Mesothelial cell of epicardium (in vitro differentiated cells): Measurements from ENCODE around the gene HNRNPLL. TPM values are rescaled to one million over a fixed set of nuclear protein-coding genes. Genes with fewer than 3 reads are reported as not detected.

ENCODE experiments used
- DNase-seq, 2 experiments: peaks; one replicate each; pipeline ENCODE4 v3.0.0; 2021; ENCODE audit warnings: low spot score in 2 of 2; ENCODE audit not compliant: unreplicated experiment in 2 of 2
- H3K27ac Mint-ChIP-seq: 2 replicates; pipeline ENCODE4 v1.8.0; 2021; ENCODE audit warnings: mixed read lengths
- H3K27me3 Mint-ChIP-seq: 2 replicates; pipeline ENCODE4 v1.8.0; 2021; ENCODE audit warnings: low read depth, mixed read lengths
- H3K36me3 Mint-ChIP-seq: 2 replicates; pipeline ENCODE4 v1.8.0; 2021; ENCODE audit warnings: mixed read lengths
- H3K4me1 Mint-ChIP-seq: 2 replicates; pipeline ENCODE4 v1.8.0; 2021; ENCODE audit warnings: mixed read lengths
- H3K4me3 Mint-ChIP-seq: 2 replicates; pipeline ENCODE4 v1.8.0; 2021; ENCODE audit warnings: mild to moderate bottlenecking, moderate library complexity, mixed read lengths
- H3K9me3 Mint-ChIP-seq: 2 replicates; pipeline ENCODE4 v1.8.0; 2021; ENCODE audit warnings: mixed read lengths
- total RNA-seq: library from RNA; stranded (reverse); gene quantifications from 3 replicates; pipeline ENCODE4 v1.2.1, GENCODE V29; 2021
- TF ChIP-seq, protein P1 (sequence below): fragments of 200-600 bp; sonication (generic); IDR thresholded peaks from one replicate; pipeline ENCODE4 v1.5.0; 2021; ENCODE audit warnings: antibody characterized with exemption; ENCODE audit not compliant: unreplicated experiment

Gene HNRNPLL
- total RNA-seq, 1 donor from 2014 or later = 80.7 TPM

DNA sequence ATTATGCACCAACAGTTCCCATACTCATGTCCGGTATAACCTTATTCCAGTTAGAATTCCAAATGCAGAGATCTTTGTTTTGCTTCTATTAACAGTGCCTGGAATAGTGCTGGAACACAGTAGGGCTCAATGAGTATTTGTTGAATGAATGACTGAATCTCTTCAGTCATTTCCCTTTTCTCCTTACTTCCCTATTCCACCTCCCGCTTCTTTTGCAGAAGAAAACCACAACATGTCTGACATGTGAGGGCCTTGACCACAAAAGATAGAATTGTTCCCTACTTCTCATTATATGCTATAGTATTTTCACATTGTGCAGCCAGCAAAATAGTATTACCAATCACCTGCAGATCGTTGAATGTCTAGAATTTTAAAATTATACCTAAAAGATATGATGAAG lies 19.5 kb upstream of the HNRNPLL start:
- no peaks in the 10 kb centered on the region for H3K36me3 Mint-ChIP-seq
- H3K4me1 Mint-ChIP-seq = peaks cover 10% of the 10 kb centered on the region
- no peak overlapping the region for H3K4me3 Mint-ChIP-seq
- no peak overlapping the region for H3K27ac Mint-ChIP-seq
- TF ChIP-seq, protein P1, sequence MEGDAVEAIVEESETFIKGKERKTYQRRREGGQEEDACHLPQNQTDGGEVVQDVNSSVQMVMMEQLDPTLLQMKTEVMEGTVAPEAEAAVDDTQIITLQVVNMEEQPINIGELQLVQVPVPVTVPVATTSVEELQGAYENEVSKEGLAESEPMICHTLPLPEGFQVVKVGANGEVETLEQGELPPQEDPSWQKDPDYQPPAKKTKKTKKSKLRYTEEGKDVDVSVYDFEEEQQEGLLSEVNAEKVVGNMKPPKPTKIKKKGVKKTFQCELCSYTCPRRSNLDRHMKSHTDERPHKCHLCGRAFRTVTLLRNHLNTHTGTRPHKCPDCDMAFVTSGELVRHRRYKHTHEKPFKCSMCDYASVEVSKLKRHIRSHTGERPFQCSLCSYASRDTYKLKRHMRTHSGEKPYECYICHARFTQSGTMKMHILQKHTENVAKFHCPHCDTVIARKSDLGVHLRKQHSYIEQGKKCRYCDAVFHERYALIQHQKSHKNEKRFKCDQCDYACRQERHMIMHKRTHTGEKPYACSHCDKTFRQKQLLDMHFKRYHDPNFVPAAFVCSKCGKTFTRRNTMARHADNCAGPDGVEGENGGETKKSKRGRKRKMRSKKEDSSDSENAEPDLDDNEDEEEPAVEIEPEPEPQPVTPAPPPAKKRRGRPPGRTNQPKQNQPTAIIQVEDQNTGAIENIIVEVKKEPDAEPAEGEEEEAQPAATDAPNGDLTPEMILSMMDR = no peak
- no peaks in the 10 kb centered on the region for H3K27me3 Mint-ChIP-seq
- DNase-seq = no peak
- no peaks in the 10 kb centered on the region for H3K9me3 Mint-ChIP-seq

DNA sequence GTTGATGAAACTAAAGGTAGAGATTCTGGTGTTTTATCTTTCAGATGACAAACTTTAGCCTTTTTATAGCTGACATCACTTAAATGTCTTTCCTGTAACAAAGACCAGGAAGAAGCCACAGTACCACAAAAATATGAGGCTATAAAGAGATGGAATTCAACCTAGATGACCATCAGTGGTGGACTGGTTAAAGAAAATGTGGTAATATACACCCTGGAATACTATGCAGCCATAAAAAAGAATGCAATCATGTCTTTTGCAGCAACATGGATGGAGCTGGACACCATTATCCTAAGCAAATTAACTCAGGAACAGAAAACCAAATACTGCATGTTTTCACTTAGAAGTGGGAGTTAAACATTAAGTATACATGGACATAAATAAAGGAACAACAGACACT lies 18.3 kb upstream of the HNRNPLL start:
- TF ChIP-seq, protein P1 = no peak

DNA sequence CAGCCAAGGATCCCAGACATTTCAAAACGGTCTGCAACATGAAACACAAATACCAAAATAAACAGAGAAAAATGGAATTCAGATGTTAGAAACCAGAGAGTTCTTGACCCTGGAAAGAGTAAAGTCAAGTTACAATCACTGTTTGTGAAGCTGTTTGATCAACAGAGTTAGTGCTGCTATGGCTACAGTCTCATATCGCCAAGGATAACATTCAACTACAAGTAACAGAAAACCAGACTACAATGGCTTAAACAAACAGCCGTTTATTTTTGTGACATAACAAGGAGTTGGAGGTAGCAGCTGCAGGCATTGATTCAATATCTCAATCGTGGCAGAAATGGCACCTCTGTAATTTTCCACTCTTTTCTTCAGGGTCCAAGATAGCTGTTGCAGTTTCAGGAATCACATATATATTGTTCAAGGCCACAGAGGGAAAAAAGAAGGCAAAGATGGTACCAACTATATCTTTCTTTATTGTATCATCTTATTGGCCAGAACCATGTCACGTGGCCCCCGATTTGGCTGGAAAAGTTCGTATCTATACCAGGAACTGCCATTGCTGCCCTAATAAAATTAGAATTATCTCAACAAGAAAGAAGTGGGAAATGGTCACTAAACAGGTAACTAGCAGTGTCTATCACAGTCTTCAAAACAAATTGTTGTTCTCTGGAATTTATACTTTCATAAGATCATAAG lies 17.7 kb upstream of the HNRNPLL start:
- DNase-seq = no peak
- no peaks in the 10 kb centered on the region for H3K27me3 Mint-ChIP-seq
- peaks cover 10% of the 10 kb centered on the region for H3K4me1 Mint-ChIP-seq
- no peak overlapping the region for H3K27ac Mint-ChIP-seq
- TF ChIP-seq, protein P1 = no peak
- no peaks in the 10 kb centered on the region for H3K9me3 Mint-ChIP-seq
- no peaks in the 10 kb centered on the region for H3K36me3 Mint-ChIP-seq
- H3K4me3 Mint-ChIP-seq = no peak overlapping the region

More for the DNA sequence above, 18.3 kb upstream of the HNRNPLL start:
- DNase-seq = no peak
- H3K27ac Mint-ChIP-seq = no peak overlapping the region
- peaks cover 10% of the 10 kb centered on the region for H3K4me1 Mint-ChIP-seq
- H3K27me3 Mint-ChIP-seq = no peaks in the 10 kb centered on the region
- no peaks in the 10 kb centered on the region for H3K9me3 Mint-ChIP-seq
- no peak overlapping the region for H3K4me3 Mint-ChIP-seq
- no peaks in the 10 kb centered on the region for H3K36me3 Mint-ChIP-seq

DNA sequence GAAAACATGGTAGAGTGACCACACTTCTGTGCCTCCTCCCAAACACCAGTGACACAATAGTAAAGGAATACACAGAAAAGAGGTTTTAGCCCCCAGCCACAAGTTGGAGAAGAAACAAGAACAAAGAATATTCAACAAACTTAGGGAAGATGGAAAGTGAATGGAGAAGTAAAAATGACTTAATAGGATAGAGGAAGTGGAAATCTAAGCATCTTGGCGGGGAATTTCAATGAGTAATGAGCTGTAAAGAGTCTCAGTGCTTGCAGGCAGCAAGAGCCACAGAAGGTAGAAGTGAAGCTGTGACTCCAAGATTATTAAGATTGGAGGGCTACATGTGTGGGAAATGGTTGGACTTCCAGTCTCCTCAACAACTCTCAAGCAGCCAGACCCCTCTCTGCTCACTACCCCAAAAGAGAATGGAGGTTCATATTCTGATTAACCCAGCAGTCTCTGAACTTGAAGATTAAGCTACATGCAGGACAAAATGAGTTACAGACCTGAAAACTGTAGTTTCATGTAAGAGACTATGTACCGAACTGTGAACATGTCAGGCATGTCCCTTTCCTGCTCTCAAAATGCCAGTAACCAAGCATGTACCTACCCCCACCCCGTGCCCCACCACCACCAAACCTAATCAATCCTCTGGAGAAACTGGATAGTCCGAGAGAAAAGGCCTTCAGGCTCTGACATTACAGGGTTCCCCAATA lies 16.9 kb upstream of the HNRNPLL start:
- H3K4me3 Mint-ChIP-seq = no peak overlapping the region
- no peaks in the 10 kb centered on the region for H3K36me3 Mint-ChIP-seq
- peak overlapping the region; percentile 4 for H3K27ac Mint-ChIP-seq
- no peaks in the 10 kb centered on the region for H3K27me3 Mint-ChIP-seq
- H3K9me3 Mint-ChIP-seq = no peaks in the 10 kb centered on the region
- TF ChIP-seq, protein P1 = no peak
- H3K4me1 Mint-ChIP-seq = peaks cover 13% of the 10 kb centered on the region
- DNase-seq = no peak

DNA sequence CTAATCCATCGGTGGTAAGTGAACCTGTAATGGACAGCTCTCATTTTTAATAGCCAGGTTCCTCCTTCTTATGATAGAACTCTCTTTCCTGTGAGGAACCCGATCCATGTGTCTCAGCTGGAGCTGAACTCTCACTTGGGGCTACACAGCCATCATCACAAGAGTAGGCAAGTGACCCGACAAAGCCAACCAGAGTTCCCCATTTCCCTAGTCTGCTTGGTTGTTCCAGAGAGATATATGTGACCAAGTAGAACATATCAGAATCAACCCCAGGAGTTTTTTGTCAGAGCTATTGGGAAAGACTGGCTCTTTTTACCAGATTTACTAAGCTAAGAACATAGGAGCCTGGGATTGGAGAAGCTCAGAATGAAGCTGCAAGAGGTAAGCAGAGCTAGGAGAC lies 14.6 kb upstream of the HNRNPLL start:
- no peaks in the 10 kb centered on the region for H3K27me3 Mint-ChIP-seq
- no peaks in the 10 kb centered on the region for H3K36me3 Mint-ChIP-seq
- peaks cover 28% of the 10 kb centered on the region for H3K4me1 Mint-ChIP-seq
- TF ChIP-seq, protein P1 = no peak
- H3K27ac Mint-ChIP-seq = no peak overlapping the region
- DNase-seq = no peak
- H3K4me3 Mint-ChIP-seq = no peak overlapping the region
- H3K9me3 Mint-ChIP-seq = no peaks in the 10 kb centered on the region
